GM12875 (cell line): ENCODE results near the gene RPF1.
"Not testable (repeated sequence)": the region's sequence is repeated elsewhere in the genome, so short reads cannot be mapped to it uniquely, and the experiment has no call there.

Experiments used
- H3K4me3 ChIP-seq: one replicate; pipeline ENCODE4 v1.5.1; 2011; ENCODE audit warnings: low read depth, low read length, control low read depth
- CTCF ChIP-seq: IDR thresholded peaks from 2 replicates; pipeline ENCODE4 v1.5.1; 2011; ENCODE audit warnings: low read depth, mild to moderate bottlenecking, control low read depth, inconsistent platforms, low read length, moderate library complexity, borderline replicate concordance; ENCODE audit not compliant: insufficient read depth

RPF1 gene

GRCh38 chr1:84436876-84437655 is 42.0 kb upstream of the RPF1 start:
- TF ChIP-seq CTCF = no peak
- H3K4me3 ChIP-seq = no peak overlapping the region

GRCh38 chr1:84442256-84442655 is 36.8 kb upstream of the RPF1 start:
- no peak overlapping the region for H3K4me3 ChIP-seq
- TF ChIP-seq CTCF = peak; percentile 42; the same call in 1 of the 2 replicates

- H3K4me3 ChIP-seq = not testable (repeated sequence)
Observed at GRCh38 chr1:84442747-84443646, 36.1 kb upstream of the RPF1 start.

- H3K4me3 ChIP-seq = not testable (repeated sequence)
Observed at GRCh38 chr1:84448704-84449103, 30.4 kb upstream of the RPF1 start.

GRCh38 chr1:84450910-84451309 is 28.2 kb upstream of the RPF1 start:
- no peak overlapping the region for H3K4me3 ChIP-seq
- no peak for TF ChIP-seq CTCF

GRCh38 chr1:84452436-84452835 is 26.6 kb upstream of the RPF1 start:
- no peak for TF ChIP-seq CTCF
- no peak overlapping the region for H3K4me3 ChIP-seq

GRCh38 chr1:84462118-84462517 is 16.9 kb upstream of the RPF1 start:
- no peak for TF ChIP-seq CTCF
- no peak overlapping the region for H3K4me3 ChIP-seq

GRCh38 chr1:84467298-84467697 is 11.8 kb upstream of the RPF1 start:
- H3K4me3 ChIP-seq = no peak overlapping the region
- TF ChIP-seq CTCF = no peak
